Activated effector memory CD4-positive, alpha-beta T cell treated with Interleukin-2 at 50 U/mL for 16 hours (primary cell): Measurements from ENCODE around the gene FJX1.

Source experiments
- DNase-seq: peaks from one replicate; pipeline ENCODE4 v3.0.0-alpha.2; 2020

The FJX1 gene

GRCh38 chr11:35608502-35608901 is 9.8 kb upstream of the FJX1 start:
- DNase-seq, result no peak

- no peak for DNase-seq
Observed at GRCh38 chr11:35609656-35610055, 8.6 kb upstream of the FJX1 start.

- DNase-seq, result no peak
Observed at GRCh38 chr11:35610631-35611030, 7.6 kb upstream of the FJX1 start.

GRCh38 chr11:35611741-35612140 is 6.5 kb upstream of the FJX1 start:
- DNase-seq, result no peak

- DNase-seq, result no peak
Observed at GRCh38 chr11:35614939-35615569, 3.2 kb upstream of the FJX1 start.

- DNase-seq, result no peak
Observed at GRCh38 chr11:35615921-35616900, 2.0 kb upstream of the FJX1 start.

- DNase-seq, result no peak
Observed at GRCh38 chr11:35617316-35617686, 959 bp upstream of the FJX1 start.

- DNase-seq, result no peak
Observed at GRCh38 chr11:35618497-35619115, 346 bp downstream of the FJX1 start.

GRCh38 chr11:35619116-35619854 is 1.0 kb downstream of the FJX1 start:
- no peak for DNase-seq

- DNase-seq, result no peak
Observed at GRCh38 chr11:35619855-35620640, 1.8 kb downstream of the FJX1 start.

GRCh38 chr11:35620795-35621194 is 2.5 kb downstream of the FJX1 start:
- no peak for DNase-seq

- DNase-seq, result no peak
Observed at GRCh38 chr11:35621620-35622019, 3.4 kb downstream of the FJX1 start.

- DNase-seq, result no peak
Observed at GRCh38 chr11:35622070-35622469, 3.8 kb downstream of the FJX1 start.

GRCh38 chr11:35623621-35624168 is 5.4 kb downstream of the FJX1 start:
- DNase-seq, result no peak

- no peak for DNase-seq
Observed at GRCh38 chr11:35624316-35624715, 6.1 kb downstream of the FJX1 start.

- DNase-seq, result no peak
Observed at GRCh38 chr11:35624781-35625180, 6.5 kb downstream of the FJX1 start.

- no peak for DNase-seq
Observed at GRCh38 chr11:35626501-35626900, 8.2 kb downstream of the FJX1 start.

- no peak for DNase-seq
Observed at GRCh38 chr11:35629511-35629910, 11.3 kb downstream of the FJX1 start.

- no peak for DNase-seq
Observed at GRCh38 chr11:35629914-35630313, 11.7 kb downstream of the FJX1 start.

GRCh38 chr11:35631891-35632290 is 13.6 kb downstream of the FJX1 start:
- no peak for DNase-seq

- DNase-seq, result no peak
Observed at GRCh38 chr11:35632301-35632700, 14.0 kb downstream of the FJX1 start.

- no peak for DNase-seq
Observed at GRCh38 chr11:35633827-35634423, 15.7 kb downstream of the FJX1 start.
